GM18526 (cell line): ENCODE results near the gene SOCS7.

ENCODE experiments used
- POLR2A ChIP-seq: IDR thresholded peaks from 3 replicates; pipeline ENCODE4 v1.6.1; 2011; ENCODE audit not compliant: insufficient read length; ENCODE audit errors: extremely low read depth

Gene SOCS7

DNA sequence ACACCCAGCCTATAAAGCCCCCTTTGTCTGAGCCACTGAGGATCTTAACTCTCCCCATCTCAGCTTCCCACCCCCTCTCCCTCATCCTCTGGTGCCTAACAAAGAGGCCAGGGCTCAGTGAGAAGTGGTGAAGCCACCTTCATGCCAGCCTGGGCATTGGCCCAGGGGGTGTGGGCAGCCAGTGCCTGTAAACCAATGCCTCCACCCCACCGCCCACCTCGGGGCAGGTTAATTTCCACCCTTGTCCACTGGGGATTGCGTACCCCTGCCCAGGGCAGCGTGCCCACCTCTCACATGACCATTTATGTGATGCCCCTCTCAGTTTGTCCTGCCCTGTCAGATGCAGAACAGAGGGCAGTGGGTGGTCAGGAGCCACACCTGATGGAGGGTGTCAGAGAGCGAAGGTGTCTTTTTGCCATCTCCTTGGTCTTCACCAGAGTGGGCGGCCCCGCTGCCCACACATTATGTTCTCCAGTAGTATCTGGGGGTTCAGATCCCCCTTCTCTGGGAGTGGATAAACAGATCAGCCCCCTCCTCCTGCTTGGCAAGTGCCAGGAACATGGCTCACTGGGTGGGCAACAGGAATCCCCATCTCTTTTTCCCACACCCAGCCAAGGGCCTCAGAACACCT is 66.5 kb downstream of the SOCS7 start:
- TF ChIP-seq POLR2A = no peak

DNA sequence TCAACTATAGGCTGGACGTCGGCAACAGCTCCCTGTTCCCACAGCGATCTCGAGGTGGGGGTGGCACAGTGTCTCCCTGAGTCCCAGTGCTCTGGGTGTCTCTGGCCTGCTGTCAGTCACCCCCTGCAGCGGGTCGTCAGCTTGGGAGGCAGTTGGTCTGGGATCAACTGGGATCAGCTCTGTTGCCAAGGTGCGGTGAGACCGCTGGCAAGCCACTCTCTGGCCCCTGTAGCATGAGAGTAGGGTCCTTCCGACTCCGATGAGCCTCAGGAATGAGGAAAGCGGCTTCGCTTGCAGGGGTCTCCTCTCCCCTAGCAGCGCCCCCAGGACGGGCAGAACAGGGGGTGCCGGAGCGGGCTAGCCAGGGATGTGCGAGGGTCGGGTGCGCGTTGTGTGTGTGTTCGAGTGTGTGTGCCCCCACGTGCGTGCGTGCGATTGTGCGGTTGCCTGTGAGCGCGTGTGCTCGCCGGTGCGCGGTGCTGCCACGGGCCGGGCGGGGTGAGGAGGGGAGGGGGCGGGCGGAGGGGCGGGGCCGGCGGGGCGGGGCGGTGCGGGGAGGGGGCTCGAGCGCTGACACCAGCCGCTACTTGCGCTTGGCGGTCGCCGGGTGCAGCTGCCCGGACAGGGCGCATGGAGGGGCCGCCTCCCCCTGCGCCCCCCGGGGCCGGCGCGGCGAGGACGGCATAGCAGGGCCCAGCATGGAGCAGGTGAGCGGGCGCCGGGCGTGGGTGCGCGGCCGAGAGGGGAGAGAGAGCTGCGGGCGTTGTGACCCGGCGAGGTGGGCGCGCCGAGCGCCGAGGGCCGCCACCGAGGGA is 67.3 kb downstream of the SOCS7 start:
- no peak for TF ChIP-seq POLR2A

DNA sequence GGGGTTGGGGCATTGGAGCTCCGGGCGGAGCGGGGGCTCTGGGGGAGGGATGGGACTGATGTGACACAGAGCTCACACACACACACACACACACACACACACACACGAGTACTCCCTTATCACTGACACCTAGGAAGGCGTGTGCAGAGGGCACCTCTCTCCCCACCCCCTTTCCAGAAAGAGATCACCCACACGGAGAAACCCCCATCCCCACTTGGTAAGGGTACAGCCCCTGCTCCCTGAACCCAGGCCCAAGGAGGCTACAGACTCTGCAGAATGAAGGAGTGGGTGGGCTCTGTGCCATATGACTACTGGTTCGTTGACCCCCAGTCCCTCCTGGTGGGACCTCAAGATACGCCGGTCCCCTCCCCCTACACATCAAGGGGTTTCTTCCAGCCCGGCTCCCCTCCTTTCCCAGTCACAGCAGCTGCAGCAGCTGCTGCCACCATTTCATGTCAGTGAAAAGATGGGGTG is 67.9 kb downstream of the SOCS7 start:
- TF ChIP-seq POLR2A = no peak

DNA sequence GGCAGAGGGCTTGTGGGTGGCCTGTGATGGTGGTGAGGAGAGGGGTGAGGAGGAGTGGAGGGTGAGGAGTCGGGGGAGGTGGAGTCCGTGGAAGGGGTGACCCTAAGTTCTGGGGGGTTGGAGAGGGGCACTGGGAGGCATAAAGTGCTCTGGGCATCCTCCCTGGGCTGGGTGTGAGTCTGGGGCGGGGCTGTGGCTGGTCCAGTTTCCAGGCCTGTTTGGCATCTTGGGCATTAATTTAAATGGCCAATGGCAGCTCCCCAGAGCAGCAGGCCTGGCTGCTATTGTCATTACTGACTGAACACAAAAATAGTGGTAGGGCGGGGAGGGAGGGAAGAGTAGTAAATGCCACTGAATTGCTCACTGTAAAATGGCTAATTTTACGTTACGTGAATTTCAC is 68.9 kb downstream of the SOCS7 start:
- no peak for TF ChIP-seq POLR2A

DNA sequence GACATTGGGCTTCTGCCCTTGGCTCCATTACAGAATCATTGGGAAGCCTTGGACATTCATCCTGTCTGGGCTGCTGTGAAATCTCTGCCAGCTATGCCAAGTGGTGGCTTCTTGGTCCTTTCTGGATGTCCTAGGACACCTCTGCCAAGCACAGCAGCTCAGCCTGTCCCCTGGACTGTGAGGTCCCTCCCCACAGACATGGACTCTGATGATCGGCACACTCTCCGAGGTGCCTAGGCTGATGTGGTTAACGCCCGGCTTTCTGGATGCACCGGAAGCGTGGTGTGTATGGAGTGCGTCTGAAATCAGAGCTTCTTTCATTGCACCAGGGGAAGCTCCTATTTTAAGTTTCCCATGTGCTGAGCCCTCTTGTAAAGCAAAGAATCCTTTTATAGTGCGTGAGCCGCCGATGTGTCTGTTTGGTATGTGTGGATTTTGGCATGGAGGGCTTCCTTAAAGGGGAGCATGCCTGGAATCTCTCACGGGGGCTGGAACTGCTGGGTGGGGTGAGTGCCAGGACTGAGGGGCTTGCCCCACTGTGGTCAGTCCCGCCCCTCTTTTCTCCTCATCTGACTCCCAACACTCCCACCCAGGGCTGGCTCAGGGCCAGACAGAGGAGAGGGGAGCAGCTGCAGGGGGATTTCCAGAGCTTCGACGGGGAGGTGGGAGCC is 69.7 kb downstream of the SOCS7 start:
- TF ChIP-seq POLR2A = no peak

DNA sequence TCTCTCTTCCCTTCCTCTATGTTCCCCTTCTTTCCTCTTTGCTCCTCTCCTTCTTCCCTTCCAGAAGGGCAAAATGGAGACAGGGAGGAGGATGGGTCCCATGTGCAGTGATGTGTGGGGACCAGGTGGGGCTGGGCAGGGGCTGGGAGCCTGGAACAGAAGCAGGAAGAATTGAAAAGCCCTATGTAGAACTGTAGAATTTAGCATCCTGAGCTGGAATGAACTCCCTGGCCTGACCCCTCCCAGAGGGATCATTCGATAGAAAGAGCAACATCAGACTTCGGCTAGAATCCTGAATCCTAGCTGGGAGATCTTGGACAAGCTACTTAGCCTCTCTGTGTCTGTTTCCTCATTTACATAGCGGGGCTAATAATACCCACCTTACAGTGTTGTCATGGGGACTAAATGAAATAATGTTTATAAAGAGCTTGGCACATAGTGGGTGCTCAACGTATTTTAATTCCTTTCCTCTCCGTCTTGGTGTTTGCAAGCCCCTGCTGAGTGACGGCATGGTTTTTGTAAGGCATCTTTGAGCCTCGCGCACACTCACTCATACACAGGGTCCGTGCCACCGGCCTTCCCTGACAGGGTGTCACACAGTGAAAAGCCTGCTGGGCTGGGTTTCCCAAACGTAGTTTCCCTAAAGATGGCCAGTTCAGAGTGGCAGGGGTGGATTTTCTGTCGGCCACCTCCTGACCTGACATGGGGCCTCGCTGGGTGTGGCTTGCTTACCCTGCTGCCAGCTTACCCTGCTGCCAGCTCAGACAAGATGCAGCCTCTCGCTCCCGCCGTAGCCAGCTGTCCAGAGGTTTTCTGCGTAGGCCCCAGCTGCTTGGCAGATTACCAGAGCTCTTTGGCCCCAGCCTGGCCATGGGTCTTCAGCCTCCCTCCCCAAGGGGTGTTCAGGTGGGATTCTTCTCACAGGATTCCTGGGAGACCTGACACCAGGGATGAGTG is 70.5 kb downstream of the SOCS7 start:
- no peak for TF ChIP-seq POLR2A

DNA sequence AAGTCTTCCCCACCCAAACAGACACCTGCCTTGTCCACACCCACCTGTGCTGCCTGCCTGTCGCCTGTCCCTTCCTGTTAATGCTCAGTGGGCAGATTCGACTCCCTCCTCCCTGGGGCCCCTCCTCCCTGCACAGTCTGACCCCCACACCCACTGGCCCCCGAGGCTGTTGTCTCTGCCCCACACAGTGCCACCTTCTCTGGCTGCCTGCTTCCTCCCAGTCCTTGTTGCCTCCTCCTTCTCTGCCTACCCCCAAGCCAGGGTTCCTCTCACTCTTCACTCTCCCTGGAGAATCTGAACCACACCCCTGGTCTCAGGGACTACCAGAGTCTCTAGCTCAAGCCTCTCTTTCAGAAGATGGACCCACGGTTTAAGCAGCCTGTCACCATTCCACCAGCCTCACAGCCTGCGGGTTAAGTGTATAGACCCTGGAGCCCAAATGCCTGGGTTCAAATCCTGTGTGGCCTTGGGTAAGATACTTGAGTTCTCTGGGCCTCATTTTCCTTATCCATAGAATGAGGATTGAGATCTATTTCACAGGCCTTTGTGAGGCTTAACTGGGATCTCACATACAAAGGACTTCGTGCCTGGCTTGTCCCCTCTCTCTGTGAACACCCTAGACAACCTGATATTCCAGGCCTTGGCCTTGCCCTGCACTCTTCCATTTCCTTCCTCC is 72.8 kb downstream of the SOCS7 start:
- TF ChIP-seq POLR2A = no peak

DNA sequence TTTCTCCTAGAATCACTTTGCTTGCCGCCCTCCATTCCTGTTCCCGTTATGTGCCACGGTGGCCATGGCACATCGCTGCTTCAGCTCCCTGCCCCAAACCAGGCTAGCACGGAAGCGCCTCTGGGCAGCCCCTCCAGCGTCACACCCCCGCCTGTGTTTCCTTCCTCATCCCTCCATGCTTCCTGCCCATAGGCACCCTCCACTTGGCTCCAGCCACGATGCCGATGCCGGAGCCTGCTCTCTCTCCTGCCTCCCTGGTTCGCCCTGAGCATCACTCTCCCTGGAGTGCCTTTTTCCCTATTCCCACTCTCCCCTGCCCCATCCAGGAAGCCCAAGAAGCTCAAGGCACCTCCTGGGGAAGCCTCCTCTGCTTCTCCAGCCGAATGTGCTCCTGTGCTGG is 73.4 kb downstream of the SOCS7 start:
- TF ChIP-seq POLR2A = no peak

DNA sequence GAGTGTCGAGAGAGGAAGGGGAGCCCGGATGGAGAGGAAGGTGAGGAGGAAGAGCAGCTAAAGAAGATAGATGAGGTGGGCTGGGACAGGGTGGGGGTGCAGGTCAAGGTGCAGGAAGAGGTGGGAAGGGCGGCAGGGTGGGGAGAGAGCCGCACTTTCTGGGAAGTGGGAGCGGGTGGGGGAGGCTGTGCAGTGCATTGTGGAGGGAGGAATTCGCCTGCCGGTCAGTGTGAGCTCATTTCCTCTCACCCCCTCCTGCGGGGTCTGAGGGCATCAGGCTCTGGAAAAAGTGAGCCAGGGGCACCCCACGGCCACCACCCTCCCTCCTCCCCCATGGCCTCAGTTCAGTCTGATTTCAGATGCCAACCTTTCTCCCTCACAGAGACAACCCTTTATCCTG is 74.1 kb downstream of the SOCS7 start:
- no peak for TF ChIP-seq POLR2A

GRCh38 chr17:38426441-38426840 is 74.8 kb downstream of the SOCS7 start:
- no peak for TF ChIP-seq POLR2A

- no peak for TF ChIP-seq POLR2A
Observed at GRCh38 chr17:38427160-38427949, 75.7 kb downstream of the SOCS7 start.

- TF ChIP-seq POLR2A = peak; percentile 27
Observed at GRCh38 chr17:38428112-38428642, 76.5 kb downstream of the SOCS7 start, which contains the start of gene ARHGAP23. Gene ARHGAP23 (plus strand): TSS chr17:38428464. CDS start chr17:38428486, 22 bp downstream.

DNA sequence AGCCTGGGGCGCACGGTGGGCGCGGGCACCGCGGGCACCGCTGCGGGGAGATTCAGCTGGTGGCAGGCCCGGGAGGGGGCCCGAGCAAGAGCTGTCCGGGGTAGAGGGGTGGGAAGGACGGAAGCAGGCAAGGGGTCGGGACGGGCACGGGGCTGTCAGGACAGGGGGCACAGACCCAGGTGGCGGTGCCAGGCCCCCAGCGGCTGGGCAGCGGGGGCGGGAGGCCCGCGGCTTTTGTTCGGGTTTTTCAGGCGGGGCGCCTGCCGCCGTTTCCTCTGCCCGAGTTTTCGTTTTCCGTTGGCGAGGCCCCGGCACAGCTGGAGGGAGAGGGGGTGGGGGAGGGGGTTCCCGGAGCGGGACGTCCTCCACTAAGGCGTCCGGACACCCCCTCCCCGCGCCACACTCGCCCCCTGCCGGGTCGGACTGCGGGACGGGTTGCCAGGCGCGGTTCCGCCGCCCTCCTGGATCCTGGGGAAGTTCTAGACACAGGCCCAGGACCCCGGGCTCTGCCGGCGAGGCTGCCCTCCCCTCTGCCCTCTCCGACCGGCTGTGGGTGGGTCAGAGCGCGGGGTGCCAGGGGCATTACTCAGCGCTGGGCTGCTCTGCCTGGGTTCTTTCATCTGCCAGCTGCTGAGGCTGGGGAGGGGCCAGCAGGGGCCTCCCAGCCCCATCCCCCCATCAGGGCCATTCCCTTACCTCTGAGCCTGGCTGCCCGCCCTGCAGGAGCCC is 77.2 kb downstream of the SOCS7 start:
- no peak for TF ChIP-seq POLR2A
